Activated CD4-positive, alpha-beta T cell treated with anti-CD3 and anti-CD28 coated beads for 24 hours (primary cell): ENCODE results near the gene LRCH1.

Source experiments
- DNase-seq, 2 donors: peaks; one replicate each; pipeline ENCODE4 v3.0.0-alpha.2; 2020; ENCODE audit warnings: low read depth in 2 of 2

The LRCH1 gene

DNA sequence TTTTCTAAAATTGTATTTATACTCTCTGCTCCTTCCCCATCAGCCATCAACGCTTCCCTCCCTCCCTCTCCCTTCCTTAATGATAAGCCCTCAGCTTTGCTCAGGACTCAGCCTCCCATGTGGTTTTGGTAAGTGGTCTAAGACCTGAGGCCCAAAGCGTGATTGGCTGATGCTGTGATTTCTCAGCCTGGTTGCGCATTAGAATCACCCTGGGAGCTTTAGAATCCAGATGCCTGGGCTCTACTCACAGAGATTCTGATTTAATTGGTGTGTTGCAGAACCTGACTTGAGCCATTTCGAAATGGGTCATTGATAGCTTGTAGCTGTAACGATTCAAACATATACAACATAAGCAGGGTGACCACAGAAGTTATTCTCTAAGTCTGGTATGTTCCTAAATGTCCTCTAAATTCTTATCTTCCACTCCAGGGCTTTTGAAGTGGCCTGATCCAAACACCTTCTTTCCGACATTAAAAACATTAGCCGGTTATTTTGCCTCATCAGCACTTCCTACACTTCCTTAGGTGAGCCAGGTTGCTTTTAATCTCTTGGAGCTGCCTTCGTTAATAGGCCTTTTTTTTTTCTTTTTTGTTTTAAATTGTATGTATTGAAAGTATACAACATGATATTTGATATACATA is 60.6 kb downstream of the LRCH1 start:
- DNase-seq, result no peak

DNA sequence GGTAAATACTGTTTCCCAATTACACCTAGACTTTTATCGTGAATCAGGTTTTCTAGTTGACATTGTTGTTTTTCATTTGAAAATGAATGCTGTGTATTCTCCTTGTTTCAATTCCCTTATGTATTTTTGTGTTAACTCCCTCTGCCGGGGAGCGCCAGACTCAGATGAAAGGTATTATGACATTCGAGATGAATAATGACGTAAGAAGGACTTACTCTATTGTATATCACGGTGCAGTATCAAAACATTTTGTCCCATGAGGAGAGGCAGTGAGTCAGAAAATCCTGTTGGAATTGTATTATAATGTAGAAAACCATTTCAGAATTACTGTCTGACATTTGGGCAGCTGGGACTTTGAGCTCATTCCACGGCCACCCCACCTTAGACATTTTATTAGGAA is 61.6 kb downstream of the LRCH1 start:
- no peak for DNase-seq

- no peak for DNase-seq
Observed at GRCh38 chr13:46615888-46616531, 63.0 kb downstream of the LRCH1 start.

DNA sequence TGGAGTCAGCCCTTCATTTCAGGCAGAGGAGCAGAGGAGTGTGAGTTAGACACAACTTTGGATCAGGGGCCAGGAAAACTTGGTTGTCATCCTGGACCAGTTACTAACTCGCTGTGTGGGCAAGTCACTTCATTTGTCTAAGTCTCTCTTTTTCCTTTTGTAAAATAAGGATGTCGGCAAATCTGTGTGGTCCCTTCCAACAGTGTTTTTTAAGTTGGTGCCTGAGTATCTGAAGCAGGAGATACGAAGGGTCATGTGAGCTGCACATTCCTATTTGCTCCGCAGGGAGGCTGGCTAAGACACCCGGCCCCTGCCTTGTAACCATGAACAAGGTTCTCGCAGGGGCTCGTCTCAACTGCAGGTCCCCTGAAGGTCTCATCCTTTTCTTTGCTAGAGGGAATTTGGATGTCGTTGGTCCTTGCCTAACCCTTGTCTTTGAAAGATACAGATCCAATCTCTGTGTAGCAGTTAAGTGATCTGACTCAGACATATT is 64.3 kb downstream of the LRCH1 start:
- no peak for DNase-seq

DNA sequence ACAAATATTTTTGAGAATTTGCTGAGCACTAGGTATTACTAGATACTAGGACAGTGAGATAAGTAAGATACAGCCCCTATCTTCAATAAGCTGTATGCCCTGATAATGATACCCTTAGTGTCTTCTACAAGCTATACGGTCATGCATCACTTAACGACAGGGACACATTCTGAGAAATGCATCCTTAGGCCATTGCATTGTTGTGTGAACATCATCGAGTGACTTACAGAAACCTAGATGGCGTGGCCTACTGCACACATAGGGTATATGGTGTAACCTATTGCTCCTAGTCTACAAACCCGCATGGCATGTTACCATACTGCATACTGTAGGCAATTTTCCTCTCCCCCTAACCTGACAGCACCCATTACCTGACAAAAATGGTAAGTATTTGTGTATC is 64.9 kb downstream of the LRCH1 start:
- DNase-seq, result no peak

- DNase-seq, result no peak
Observed at GRCh38 chr13:46618694-46619254, 65.8 kb downstream of the LRCH1 start.

GRCh38 chr13:46620029-46620428 is 67.1 kb downstream of the LRCH1 start:
- no peak for DNase-seq

DNA sequence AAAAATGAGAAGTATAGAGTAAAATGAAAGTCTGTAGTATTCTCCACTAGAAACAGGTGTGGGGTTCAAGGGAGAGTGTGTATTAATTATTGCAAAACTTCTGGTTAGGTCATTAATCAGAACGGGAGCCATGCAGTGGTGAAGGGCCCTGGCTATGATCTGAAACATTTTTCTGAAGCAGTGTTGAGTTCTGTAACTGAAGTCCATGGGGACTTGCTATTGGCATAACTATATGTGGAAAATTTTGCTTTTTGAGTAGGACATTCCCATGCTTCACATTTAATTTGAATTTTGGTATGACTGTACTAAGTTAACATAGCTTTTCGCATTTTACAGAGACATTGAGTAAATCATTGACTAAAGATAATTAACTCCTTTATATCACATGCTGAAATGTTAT is 67.5 kb downstream of the LRCH1 start:
- no peak for DNase-seq

- no peak for DNase-seq
Observed at GRCh38 chr13:46621133-46621532, 68.2 kb downstream of the LRCH1 start.

- DNase-seq, result no peak
Observed at GRCh38 chr13:46621792-46622629, 69.0 kb downstream of the LRCH1 start.

DNA sequence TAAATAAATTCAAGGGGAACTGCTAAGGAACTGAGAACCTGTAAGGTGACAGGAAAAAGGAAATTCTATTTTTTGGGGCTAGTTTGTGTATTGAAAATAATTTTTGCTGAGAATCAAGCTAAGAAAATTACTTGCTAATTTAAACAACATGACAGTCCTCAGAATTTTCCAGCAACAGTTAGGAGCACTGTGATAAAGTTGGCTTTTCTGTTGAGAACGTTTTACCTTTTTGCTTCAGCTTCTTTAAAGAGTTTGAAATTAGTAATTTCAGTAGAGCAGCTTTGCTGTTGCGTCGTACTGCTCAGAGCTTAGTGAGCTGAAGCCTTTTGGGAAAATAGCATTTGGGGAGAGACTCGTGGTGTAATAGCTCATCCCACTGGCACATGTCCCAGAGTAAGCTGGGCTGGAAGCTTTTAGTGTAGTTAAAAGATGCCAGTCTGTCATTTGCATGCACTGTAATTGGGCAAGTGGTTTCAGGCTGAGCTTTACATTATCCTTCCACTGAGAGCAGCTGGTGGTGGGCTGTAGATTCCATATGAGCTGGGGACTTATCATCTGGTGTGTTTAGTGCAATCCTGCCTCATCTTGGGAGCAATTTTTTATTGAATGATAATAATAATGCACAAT is 69.8 kb downstream of the LRCH1 start:
- DNase-seq, result no peak

- no peak for DNase-seq
Observed at GRCh38 chr13:46624353-46624752, 71.4 kb downstream of the LRCH1 start.

GRCh38 chr13:46624821-46625220 is 71.9 kb downstream of the LRCH1 start:
- no peak for DNase-seq

- no peak for DNase-seq
Observed at GRCh38 chr13:46627462-46627861, 74.5 kb downstream of the LRCH1 start.

GRCh38 chr13:46628622-46629365 is 75.8 kb downstream of the LRCH1 start:
- no peak for DNase-seq

- DNase-seq, result no peak
Observed at GRCh38 chr13:46629811-46630413, 76.9 kb downstream of the LRCH1 start.

DNA sequence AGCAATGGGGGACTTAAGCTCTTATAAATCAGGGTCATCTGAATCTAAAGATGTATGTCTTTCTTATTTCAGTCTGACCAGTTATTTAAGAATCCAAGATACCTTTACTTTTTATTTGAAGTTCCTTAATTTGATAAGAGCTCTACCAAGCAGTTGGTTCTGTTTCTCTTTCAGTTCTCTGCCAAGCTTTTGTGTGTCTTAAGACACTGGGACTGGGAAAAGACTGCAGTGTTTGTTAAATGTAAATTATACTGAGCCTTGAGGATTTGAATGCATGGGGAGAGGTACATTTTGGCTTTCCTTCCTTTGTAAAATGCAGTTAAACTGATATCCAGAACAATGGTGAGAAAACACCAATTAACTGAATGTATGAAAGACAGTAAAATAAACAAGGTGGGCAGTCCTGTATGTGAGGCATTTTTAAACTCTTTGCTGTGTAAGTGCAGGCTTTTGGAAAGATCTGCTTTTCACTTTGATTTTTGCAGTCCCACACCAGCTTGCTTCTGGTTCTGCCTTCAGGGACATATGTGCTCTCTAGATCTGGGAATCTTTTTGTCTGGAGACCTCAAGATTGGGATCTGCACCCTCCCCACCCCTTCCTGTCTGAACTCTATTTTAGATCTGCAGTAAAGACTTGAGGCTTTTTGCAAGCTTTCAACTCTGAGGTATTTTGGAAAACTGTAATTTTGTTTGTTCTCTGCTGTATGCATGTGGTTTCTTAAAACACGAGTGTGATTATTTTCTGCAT is 77.6 kb downstream of the LRCH1 start:
- no peak for DNase-seq

DNA sequence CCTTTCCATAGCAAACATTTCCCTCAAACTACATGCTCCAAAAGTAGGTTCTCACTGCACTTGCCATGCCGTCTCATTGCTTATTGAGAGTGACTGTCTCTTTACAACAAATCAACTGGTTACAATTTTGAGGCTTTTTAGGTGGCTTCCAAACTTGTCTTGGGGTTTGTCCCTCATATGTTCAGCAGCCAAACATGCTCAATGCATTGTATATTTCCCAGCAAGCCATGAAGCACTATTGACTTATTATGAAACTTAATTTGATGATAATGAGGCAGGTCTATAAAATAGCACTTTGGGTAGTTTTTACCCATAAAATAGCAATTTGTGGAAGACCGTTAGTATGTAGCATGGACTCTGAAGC is 78.2 kb downstream of the LRCH1 start:
- DNase-seq, result no peak

GRCh38 chr13:46632176-46632575 is 79.2 kb downstream of the LRCH1 start:
- no peak for DNase-seq

- DNase-seq, result no peak
Observed at GRCh38 chr13:46633416-46633815, 80.4 kb downstream of the LRCH1 start.
